WERI-Rb-1 (cell line): ENCODE results near the gene KCNIP1.

Experiments used
- DNase-seq: peaks from one replicate; pipeline ENCODE4 v3.0.0-alpha.2; 2020
- H3K27ac ChIP-seq: fragments of 250-450 bp; sonication (Bioruptor Pico); 2 replicates; pipeline ENCODE4 v1.5.1; 2020; ENCODE audit warnings: mild to moderate bottlenecking, moderate library complexity
- H3K27me3 ChIP-seq: fragments of 250-450 bp; sonication (Bioruptor Pico); 2 replicates; pipeline ENCODE4 v1.5.1; 2021; ENCODE audit warnings: mild to moderate bottlenecking, low read depth, moderate library complexity; ENCODE audit not compliant: insufficient read depth, severe bottlenecking
- H3K36me3 ChIP-seq: fragments of 250-450 bp; sonication (Bioruptor Pico); 2 replicates; pipeline ENCODE4 v1.5.1; 2020; ENCODE audit warnings: mild to moderate bottlenecking, moderate library complexity
- H3K4me3 ChIP-seq: 2 replicates; pipeline ENCODE4 v1.5.1; 2011; ENCODE audit warnings: low read depth, mild to moderate bottlenecking, control low read depth, low read length
- H3K9me3 ChIP-seq: fragments of 250-450 bp; sonication (Bioruptor Pico); 2 replicates; pipeline ENCODE4 v1.5.1; 2021; ENCODE audit warnings: mild to moderate bottlenecking, moderate library complexity; ENCODE audit not compliant: severe bottlenecking
- CTCF ChIP-seq: IDR thresholded peaks from 2 replicates; pipeline ENCODE4 v1.5.1; 2011; ENCODE audit warnings: low read depth, mild to moderate bottlenecking, control low read depth, inconsistent platforms, low read length

KCNIP1 gene

GRCh38 chr5:170565072-170565471, 61.3 kb downstream of the KCNIP1 start:
- Histone ChIP-seq H3K9me3 (no peaks in the 10 kb centered on the region), H3K27ac (no peak overlapping the region), H3K4me3 (no peak overlapping the region), H3K36me3 (no peaks in the 10 kb centered on the region), H3K27me3 (peaks cover 81% of the 10 kb centered on the region)
- DNase-seq, result no peak
- TF ChIP-seq CTCF, result no peak

- Histone ChIP-seq H3K27me3 (peaks cover 79% of the 10 kb centered on the region), H3K27ac (no peak overlapping the region), H3K36me3 (no peaks in the 10 kb centered on the region), H3K9me3 (no peaks in the 10 kb centered on the region), H3K4me3 (no peak overlapping the region)
- no peak for DNase-seq
- no peak for TF ChIP-seq CTCF
Measured at GRCh38 chr5:170569101-170569500, 65.3 kb downstream of the KCNIP1 start.

GRCh38 chr5:170570476-170570875, 66.7 kb downstream of the KCNIP1 start:
- Histone ChIP-seq H3K9me3 (no peaks in the 10 kb centered on the region), H3K4me3 (no peak overlapping the region), H3K36me3 (no peaks in the 10 kb centered on the region), H3K27me3 (peaks cover 76% of the 10 kb centered on the region), H3K27ac (no peak overlapping the region)
- no peak for TF ChIP-seq CTCF
- no peak for DNase-seq

- Histone ChIP-seq H3K27me3 (peaks cover 72% of the 10 kb centered on the region), H3K27ac (no peak overlapping the region), H3K36me3 (no peaks in the 10 kb centered on the region), H3K9me3 (no peaks in the 10 kb centered on the region), H3K4me3 (no peak overlapping the region)
- TF ChIP-seq CTCF, result no peak
- no peak for DNase-seq
Measured at GRCh38 chr5:170571281-170571731, 67.5 kb downstream of the KCNIP1 start.

- Histone ChIP-seq H3K27me3 (peaks cover 71% of the 10 kb centered on the region), H3K36me3 (no peaks in the 10 kb centered on the region), H3K27ac (no peak overlapping the region), H3K4me3 (no peak overlapping the region), H3K9me3 (no peaks in the 10 kb centered on the region)
- TF ChIP-seq CTCF, result no peak
- DNase-seq, result no peak
Measured at GRCh38 chr5:170571875-170572852, 68.3 kb downstream of the KCNIP1 start.

GRCh38 chr5:170573114-170573513, 69.3 kb downstream of the KCNIP1 start:
- no peak for DNase-seq
- no peak overlapping the region for H3K4me3 ChIP-seq
- no peak for TF ChIP-seq CTCF
- H3K27ac ChIP-seq, result no peak overlapping the region
- H3K9me3 ChIP-seq, result no peaks in the 10 kb centered on the region
- H3K27me3 ChIP-seq, result peaks cover 65% of the 10 kb centered on the region
- H3K36me3 ChIP-seq, result no peaks in the 10 kb centered on the region
